H7 (cell line): Measurements from ENCODE around the gene DCDC2. TPM values are rescaled to one million over a fixed set of nuclear protein-coding genes. Genes with fewer than 3 reads are reported as not detected.
"Not testable (repeated sequence)": the region's sequence is repeated elsewhere in the genome, so short reads cannot be mapped to it uniquely, and the experiment has no call there.

ENCODE experiments used
- DNase-seq: peaks from one replicate; pipeline ENCODE4 v3.0.0; 2012
- H3K27me3 ChIP-seq: 2 replicates; pipeline ENCODE4 v1.6.0; 2011; ENCODE audit warnings: mild to moderate bottlenecking, low read length; ENCODE audit not compliant: control insufficient read depth, insufficient read depth
- H3K36me3 ChIP-seq: replicated peaks from 2 replicates; pipeline ENCODE4 v1.5.1; 2011; ENCODE audit warnings: low read length; ENCODE audit not compliant: control insufficient read depth, insufficient read depth
- H3K4me3 ChIP-seq: 2 replicates; pipeline ENCODE4 v1.5.1; 2011; ENCODE audit warnings: low read depth, mild to moderate bottlenecking, control low read depth, low read length, moderate library complexity; ENCODE audit not compliant: insufficient read depth
- total RNA-seq: library from RNA; depleted of rRNA; stranded (reverse); fragments of >200 nt; shearing (Covaris generic); gene quantifications from 2 replicates; pipeline ENCODE4 v1.2.3, GENCODE V29; 2014; rRNA removed

DCDC2 gene
- 0.18 TPM in 1 of 2 replicates, not detected in the other for total RNA-seq

DNA sequence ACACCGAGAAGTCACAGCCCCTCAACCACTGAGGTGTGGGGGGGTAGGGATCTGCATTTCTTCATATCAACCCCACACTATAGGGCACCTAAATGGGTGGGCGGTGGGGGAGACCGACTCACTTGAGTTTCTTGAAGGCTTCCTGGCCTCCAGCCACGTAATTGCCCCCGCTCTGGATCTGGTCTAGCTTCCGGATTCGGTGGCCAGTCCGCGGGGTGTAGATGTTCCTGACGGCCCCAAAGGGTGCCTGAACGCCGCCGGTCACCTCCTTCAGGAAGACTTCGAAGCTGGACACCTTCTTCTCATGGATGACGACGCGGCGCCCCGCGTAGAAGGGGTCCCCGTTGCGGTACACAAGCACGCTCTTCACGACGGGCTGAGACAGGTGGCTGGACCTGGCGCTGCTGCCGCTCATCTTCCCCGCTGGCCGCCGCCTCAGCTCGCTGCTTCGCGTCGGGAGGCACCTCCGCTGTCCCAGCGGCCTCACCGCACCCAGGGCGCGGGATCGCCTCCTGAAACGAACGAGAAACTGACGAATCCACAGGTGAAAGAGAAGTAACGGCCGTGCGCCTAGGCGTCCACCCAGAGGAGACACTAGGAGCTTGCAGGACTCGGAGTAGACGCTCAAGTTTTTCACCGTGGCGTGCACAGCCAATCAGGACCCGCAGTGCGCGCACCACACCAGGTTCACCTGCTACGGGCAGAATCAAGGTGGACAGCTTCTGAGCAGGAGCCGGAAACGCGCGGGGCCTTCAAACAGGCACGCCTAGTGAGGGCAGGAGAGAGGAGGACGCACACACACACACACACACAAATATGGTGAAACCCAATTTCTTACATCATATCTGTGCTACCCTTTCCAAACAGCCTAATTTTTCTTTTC is at the start of gene DCDC2:
DCDC2 (minus strand) TSS at position 724 of the 883 bp plus-strand sequence; CDS start at position 415, 309 bp downstream.
- Histone ChIP-seq H3K36me3 (no peaks in the 10 kb centered on the region), H3K4me3 (no peak within 1 kb of the TSS), H3K27me3 (no peaks in the 10 kb centered on the region)
- peak; percentile 22 for DNase-seq

DNA sequence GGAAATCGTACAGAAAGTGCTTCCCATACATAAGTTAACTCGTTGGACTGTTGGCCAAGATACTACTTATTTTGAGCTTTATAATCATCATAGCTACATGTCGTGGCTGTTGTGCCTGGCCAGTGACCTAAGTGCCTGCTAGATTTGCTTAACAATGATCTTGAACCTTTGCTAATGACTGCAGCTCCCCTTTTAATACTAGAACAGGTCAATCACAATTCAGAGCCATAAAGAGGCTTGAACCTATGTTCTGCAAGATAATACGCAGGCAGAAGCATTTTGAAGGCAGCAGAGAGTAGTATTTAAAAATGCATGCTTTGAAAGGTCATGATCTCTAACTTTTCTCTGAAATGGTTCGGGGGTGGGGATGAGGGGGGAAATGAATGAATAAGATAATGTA is 47.4 kb upstream of the DCDC2 start:
- Histone ChIP-seq H3K27me3 (no peaks in the 10 kb centered on the region), H3K4me3 (peak overlapping the region; percentile 6; the same call in 1 of the 2 replicates), H3K36me3 (peaks cover 22% of the 10 kb centered on the region)
- DNase-seq: no peak

DNA sequence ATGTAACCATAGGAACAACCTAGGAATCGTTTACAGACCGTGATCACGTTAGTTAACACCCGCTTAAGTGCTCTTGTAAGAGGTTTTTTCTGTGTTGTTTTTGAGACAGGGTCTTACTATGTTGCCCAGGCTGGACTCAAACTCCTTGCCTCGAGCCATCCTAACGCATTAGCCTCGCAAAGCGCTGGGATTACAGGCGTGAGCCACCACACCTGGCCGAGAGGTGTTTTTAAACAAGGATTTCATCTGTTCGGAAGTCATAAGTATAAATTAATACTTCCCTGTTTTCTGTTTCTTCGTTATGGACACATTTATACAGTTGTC is 45.6 kb upstream of the DCDC2 start:
- peak overlapping the region; percentile 99 for H3K4me3 ChIP-seq
- DNase-seq: no peak
- H3K36me3 ChIP-seq: peaks cover 12% of the 10 kb centered on the region
- H3K27me3 ChIP-seq: no peaks in the 10 kb centered on the region

DNA sequence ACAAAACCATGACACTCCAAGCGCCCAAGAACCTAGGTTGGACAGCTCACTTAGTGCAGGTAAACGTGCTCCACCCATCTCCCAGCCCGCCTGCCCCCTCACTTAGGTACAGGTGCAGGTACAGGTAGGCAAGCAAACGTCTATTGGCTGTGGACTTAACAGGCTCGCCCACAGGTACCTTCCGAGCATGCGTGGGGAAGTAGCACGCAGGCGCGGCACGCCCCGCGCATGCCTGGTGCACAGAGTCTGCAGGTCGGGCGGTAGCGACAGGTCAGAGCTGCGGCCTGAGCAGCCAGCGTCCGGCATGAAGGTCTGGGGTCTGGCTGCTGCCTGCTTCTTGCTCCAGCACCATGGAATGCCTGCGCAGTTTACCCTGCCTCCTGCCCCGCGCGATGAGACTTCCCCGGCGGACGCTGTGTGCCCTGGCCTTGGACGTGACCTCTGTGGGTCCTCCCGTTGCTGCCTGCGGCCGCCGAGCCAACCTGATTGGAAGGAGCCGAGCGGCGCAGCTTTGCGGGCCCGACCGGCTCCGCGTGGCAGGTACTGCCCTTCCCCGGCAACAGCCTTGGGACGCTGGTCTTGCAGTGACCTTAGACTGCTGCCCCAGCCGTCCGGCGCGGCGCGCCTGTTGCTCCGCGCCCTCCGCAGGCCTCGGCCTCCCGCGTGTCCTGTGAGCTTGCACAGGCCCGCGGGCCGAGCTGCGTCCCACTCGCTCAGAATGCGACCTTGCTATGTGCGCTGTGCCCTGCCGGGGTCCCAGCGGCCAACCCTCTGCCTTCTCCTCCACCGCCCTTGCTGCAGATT is 45.0 kb upstream of the DCDC2 start, which contains the start of gene MRS2:
MRS2 (plus strand) TSS at position 240 of the 804 bp plus-strand sequence; CDS start at position 351, 111 bp downstream.
- peak; percentile 81 for DNase-seq
- Histone ChIP-seq H3K4me3 (peak within 1 kb of the TSS; percentile 99), H3K27me3 (no peaks in the 10 kb centered on the region), H3K36me3 (peaks cover 10% of the 10 kb centered on the region)

DNA sequence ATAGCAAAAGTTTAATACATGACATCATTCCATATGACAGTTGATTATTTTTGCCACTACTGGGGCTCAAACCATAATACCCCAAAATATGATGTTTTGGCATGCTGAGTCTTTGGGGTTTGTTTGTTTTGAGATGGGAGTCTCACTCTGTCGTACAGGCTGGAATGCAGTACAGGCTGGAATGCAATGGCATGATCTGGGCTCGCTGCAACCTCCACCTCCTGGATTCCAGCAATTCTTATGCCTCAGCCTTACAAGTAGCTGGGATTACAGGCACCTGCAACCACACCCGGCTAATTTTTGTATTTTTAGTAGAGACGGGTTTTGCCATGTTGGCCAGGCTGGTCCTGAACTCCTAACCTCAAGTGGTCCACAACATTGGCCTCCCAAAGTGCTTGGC is 43.6 kb upstream of the DCDC2 start:
- DNase-seq: no peak
- Histone ChIP-seq H3K27me3 (no peaks in the 10 kb centered on the region), H3K4me3 (no peak overlapping the region), H3K36me3 (0 out of 2 replicates have a peak, but pooled peaks cover 3% of the 10 kb centered on the region)

DNA sequence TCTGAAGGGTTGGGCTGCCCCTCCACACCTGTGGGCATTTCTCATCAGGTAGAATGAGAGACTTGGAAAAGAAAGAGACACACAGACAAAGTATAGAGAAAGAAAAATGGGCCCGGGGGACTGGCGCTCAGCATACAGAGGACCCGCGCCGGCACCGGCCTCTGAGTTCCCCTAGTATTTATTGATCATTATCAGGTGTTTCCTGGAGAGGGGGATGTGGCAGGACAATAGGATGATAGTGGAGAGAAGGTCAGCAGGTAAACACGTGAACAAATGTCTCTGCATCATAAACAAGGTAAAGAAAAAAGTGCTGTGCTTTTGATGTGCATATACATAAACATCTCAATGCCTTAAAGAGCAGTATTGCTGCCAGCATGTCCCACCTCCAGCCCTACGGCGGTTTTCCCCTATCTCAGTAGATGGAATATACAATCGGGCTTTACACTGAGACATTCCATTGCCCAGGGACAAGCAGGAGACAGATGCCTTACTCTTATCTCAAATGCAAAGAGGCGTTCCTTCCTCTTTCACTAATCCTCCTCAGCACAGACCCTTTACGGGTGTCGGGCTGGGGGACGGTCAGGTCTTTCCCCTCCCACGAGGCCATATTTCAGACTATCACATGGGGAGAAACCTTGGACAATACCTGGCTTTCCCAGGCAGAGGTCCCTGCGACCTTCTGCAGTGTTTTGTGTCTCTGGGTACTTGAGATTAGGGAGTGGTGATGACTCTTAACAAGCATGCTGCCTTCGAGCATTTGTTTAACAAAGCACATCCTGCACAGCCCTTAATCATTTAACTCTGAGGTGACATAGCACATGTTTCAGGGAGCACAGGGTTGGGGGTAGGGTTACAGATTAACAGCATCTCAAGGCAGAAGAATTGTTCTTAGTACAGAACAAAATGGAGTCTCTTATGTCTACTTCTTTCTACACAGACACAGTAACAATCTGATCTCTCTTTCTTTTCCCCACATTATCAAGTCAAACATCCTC is 42.5 kb upstream of the DCDC2 start:
- not testable (repeated sequence) for H3K36me3 ChIP-seq, H3K4me3 ChIP-seq, DNase-seq, H3K27me3 ChIP-seq

DNA sequence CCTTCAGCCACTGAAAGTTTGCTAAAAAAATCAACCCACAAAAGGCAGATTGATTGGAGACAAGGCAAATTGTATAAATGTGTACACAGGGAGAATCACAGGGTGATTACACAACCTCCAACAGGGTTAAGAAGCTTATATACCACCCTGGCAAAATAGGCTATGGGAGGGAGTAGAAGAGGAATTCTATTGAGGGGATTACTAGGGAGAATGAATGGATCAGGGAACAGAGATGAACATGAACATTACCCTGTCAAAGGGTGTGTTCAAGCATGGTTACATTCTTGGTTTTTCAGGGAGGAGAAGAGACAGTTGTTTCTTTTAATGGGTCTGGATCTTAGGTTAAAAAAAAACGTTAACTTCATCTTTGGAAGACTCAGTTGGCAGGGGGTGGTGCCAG is 39.8 kb upstream of the DCDC2 start:
- H3K27me3 ChIP-seq: no peaks in the 10 kb centered on the region
- H3K4me3 ChIP-seq: no peak overlapping the region
- no peaks in the 10 kb centered on the region for H3K36me3 ChIP-seq
- no peak for DNase-seq

DNA sequence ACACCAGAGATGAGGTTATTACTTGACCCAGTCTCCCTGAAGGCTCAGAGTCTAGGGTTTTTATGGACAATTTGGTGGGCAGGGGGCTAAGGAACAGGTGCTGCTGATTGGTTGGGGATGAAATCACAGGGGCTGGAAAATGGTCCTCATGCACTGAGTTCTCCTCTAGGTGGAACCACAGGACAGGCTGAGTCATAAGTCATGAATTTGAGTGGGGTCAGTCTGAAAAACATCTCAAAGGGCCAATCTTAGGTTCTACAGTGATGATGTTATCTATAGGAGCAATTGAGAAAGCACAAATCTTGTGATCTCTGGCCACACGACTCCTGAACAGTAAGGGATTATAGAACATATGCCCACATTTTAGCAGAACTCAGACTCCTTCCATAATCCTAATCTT is 39.0 kb upstream of the DCDC2 start:
- DNase-seq: no peak
- Histone ChIP-seq H3K27me3 (no peaks in the 10 kb centered on the region), H3K36me3 (no peaks in the 10 kb centered on the region), H3K4me3 (no peak overlapping the region)

DNA sequence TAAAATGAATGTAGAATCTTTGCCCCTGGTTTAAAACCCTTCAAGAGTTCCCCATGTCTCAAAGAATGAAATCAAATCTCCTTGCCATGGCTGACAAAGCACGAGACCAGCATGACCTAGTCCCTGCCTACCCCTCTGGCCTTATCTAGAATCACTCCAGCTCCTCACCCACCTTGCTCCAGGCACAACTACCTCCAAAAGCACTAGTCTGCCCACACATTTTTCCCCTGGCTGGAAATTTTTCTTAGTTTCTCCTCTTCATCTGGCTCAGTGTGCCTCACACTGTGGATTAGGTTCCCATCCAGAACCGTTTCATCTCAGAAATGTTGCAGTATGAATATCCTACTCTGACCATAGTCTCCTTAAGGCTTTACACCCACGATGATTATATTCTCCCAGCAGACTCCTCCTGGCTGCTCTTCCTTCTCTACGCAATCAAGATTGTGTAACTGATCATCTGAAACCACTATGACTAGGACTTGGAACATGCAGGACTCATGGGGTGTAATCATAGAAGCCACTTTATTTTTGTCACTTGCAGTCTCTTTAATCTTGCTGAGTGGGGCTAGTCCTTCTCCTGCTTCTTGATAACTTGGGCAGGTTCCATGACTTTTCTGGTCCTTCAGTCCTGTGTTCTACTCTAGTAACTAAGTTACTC is 37.0 kb upstream of the DCDC2 start:
- no peak for DNase-seq
- H3K36me3 ChIP-seq: no peaks in the 10 kb centered on the region
- H3K27me3 ChIP-seq: no peaks in the 10 kb centered on the region
- no peak overlapping the region for H3K4me3 ChIP-seq

DNA sequence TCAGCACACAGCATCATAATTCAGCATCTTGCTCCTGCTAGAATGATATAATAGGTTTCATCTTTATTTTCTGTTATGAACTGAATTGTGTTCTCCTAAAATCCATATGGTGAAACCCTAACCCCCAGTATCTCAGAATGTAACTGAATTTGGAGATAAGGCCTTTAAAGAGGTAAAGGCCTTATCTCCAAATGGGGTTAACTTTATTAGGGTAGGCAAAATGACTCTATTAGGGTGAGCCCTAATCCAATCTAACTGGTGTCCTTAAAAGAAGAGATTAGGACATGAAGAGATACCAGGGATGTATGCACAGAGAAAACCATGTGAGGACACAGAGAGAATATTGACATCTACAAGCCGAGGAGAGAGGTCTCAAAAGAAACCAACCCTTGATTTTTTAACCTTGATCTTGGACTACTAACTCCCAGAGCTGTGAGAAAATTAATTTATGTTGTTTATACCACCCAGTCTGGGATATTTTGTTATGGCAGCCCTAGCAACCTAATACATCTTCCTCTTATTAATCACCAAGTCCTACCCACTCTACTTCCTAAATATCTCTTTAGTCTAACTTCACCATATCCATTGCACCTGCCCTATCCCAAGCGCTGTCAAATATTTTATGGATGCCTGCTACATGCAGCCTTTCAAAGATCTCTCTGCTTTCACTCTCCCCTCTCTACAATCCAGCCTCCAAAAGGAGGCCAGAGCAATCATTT is 36.4 kb upstream of the DCDC2 start:
- Histone ChIP-seq H3K4me3 (no peak overlapping the region), H3K27me3 (no peaks in the 10 kb centered on the region), H3K36me3 (no peaks in the 10 kb centered on the region)
- DNase-seq: no peak

DNA sequence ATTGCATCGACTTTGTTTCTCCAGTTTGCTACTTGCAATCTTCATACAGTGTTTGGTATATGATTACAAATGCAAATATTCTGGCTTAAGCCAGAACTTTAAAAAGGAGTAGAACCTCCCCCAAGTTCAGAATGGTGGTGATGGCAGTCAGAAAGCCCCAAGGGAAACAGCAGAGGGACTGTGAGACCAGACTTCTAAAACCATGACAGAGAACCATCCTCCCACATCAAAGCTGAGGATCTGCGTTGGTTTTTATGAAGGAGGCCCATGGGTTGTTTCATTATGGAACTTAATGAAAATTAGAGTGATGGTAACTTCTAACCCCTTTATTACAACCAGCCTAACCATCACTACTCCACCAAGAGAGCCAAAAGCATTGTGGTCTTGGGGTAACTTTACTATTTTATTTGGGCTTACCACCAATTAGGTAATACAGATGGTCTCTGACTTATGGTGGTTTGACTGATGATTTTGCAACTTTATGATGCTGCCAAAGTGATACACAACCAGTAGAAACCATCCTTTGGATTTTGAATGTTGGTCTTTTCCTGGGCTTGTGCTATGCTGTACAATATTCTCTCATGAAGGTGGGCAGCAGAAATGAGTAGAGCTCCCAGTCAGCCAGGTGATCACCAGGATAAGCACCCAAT is 34.0 kb upstream of the DCDC2 start:
- H3K27me3 ChIP-seq: no peaks in the 10 kb centered on the region
- DNase-seq: no peak

DNA sequence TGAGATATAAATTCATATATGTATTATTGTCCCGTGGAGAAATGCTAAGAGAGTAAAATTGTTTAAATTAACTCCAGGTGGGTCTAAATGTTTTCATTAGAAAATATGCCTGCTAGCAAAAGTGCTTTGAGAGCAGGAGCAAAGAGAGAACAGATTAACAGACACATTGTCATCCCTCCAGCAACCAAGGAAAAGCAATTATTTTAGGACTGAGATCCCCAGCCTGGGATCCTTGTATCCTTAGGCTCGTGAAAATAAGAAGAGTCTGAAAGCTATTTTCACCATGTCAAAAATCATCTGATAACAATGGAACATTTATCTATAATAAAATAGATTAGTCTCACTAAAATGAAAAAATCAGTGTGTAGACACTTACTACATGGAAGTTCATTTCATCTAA is 33.3 kb upstream of the DCDC2 start:
- DNase-seq: no peak
- H3K36me3 ChIP-seq: no peaks in the 10 kb centered on the region
- H3K27me3 ChIP-seq: no peaks in the 10 kb centered on the region
- no peak overlapping the region for H3K4me3 ChIP-seq

More for the DNA sequence above, 34.0 kb upstream of the DCDC2 start:
- no peak overlapping the region for H3K4me3 ChIP-seq
- H3K36me3 ChIP-seq: no peaks in the 10 kb centered on the region

DNA sequence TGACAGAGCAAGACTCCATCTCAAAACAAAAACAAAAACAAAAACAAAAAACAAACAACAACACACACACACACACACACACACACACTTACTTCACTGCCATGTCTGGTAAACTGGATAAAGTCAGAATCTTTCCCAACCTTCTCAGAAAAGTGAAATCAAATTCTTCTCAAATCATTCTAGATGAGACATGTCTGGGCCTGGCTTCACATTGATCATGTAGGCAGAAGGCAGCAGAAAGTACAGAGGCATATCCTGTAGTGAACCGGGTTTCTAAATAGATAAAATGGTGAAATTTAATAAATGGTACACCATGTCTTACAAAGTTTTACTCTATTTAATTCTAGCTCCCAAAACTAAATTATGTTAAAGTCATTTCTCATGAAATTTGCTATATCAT is 30.0 kb upstream of the DCDC2 start:
- DNase-seq: no peak
- Histone ChIP-seq H3K4me3 (no peak overlapping the region), H3K36me3 (no peaks in the 10 kb centered on the region), H3K27me3 (no peaks in the 10 kb centered on the region)
